ENCODE results near the gene APOL6.
"Not testable (repeated sequence)": the region's sequence is repeated elsewhere in the genome, so short reads cannot be mapped to it uniquely, and the experiment has no call there.

APOL6 gene

DNA sequence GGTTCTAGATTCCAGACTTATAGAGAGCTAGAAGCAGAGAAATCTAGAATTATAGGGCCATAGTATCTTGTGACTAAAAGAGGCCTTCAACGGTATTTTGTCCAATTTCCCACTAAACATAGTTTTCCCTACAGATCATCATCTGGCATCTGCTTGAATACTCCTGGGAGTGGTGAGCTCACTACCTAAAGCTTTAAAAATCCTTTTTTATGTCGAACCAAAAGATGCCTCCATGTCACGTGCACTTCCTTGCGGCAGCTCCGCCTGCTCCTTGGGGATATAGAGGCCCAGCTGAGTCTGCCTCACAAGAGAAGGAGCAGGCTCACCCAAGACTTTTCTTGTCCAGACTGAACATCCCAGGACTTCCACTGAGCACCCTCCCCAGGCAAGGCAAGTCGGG, 26.8 kb upstream of the APOL6 start:
- TF ChIP-seq, protein P1, sequence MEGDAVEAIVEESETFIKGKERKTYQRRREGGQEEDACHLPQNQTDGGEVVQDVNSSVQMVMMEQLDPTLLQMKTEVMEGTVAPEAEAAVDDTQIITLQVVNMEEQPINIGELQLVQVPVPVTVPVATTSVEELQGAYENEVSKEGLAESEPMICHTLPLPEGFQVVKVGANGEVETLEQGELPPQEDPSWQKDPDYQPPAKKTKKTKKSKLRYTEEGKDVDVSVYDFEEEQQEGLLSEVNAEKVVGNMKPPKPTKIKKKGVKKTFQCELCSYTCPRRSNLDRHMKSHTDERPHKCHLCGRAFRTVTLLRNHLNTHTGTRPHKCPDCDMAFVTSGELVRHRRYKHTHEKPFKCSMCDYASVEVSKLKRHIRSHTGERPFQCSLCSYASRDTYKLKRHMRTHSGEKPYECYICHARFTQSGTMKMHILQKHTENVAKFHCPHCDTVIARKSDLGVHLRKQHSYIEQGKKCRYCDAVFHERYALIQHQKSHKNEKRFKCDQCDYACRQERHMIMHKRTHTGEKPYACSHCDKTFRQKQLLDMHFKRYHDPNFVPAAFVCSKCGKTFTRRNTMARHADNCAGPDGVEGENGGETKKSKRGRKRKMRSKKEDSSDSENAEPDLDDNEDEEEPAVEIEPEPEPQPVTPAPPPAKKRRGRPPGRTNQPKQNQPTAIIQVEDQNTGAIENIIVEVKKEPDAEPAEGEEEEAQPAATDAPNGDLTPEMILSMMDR (IDR thresholded peaks at IDR 0.05; ENCODE audit: low read depth, low read length) = no peak
- in situ Hi-C loops (cut with HindIII; ENCODE audit: low sequenced_read_pairs) = no loop called here
- no peak overlapping the region for H3K4me3 ChIP-seq (ENCODE audit: low read depth, low read length)
- DNase-seq (ENCODE audit: low read depth, low spot score) = no peak

DNA sequence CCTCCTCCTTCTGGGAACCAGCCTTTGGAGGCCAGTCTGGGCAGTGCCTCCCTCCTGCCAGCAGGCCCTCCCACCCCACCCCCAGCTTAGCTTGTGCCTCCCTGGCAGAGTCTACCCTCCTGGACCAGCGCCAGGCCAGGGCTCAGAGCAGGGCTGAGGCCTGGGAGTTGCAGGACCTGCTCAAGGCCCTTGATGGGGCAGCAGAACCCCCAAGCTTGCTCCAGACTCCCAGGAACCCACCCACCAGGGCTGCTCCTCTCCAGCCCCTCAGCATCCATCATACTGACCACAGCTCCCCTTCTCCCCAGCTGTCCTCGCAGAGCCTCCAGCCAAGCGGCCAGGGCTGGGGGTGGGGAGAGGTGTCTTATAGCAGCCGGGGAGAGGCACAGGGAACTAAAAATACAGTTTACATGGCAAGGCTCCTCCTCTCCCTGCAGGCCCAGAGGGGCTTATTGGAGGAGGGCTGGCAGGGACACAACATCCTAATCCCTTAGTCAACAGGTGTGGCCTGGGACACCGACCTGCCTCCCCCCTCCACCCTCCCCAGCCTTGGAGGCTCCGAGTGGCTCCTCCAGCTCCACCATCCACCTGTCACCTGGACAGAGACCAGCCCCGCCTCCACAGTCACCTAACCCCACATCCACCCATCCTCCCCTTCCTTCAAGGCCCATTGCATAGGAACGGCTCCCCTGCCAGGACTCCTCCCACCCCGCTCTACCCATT, 25.9 kb upstream of the APOL6 start:
- DNase-seq (ENCODE audit: low read depth, low spot score) = no peak
- in situ Hi-C loops (cut with HindIII; ENCODE audit: low sequenced_read_pairs) = no loop called here

DNA sequence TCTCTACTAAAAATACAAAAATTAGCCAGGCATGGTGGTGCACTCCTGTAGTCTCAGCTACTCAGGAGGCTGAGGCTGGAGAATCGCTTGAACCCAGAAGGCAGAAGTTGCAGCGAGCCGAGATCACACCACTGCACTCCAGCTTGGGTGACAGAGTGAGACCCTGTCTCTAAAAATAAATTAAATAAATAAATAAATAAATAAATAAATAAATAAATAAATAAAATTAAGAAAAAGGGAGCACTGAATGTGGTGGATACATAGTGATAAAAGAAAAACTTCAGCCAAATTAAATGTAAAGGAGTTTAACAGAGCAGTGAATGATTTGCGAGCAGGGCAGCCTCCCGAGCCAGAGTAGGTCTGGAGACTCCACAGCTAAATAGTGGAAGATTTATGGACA, 24.4 kb upstream of the APOL6 start:
- DNase-seq (ENCODE audit: low read depth, low spot score); in situ Hi-C loops (cut with HindIII; ENCODE audit: low sequenced_read_pairs); H3K4me3 ChIP-seq (ENCODE audit: low read depth, low read length): not testable (repeated sequence)

More for the DNA sequence above, 25.9 kb upstream of the APOL6 start:
- TF ChIP-seq, protein P1 (IDR thresholded peaks at IDR 0.05; ENCODE audit: low read depth, low read length) = no peak
- H3K4me3 ChIP-seq (ENCODE audit: low read depth, low read length) = no peak overlapping the region

DNA sequence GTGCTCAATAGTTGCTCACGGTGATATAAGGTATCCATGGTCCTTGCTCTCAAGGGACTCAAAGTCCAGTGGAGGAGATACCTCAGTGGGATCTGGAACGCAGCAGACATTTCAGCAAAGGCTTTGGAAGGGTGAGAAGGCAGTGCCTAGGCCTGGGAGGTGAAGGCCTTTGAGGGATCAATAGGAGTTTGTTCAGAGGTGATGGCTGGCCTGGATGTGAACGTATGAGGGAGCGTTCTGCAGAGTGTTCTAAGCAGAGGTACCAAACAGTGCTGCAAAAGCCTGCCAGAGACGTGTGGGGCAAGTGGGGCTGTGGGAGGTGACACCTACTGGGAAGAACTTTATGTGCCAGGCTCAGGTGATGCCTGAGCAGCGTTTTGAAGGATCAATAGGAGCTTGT, 23.7 kb upstream of the APOL6 start:
- no peak for DNase-seq (ENCODE audit: low read depth, low spot score)
- in situ Hi-C loops (cut with HindIII; ENCODE audit: low sequenced_read_pairs) = no loop called here
- TF ChIP-seq, protein P1 (IDR thresholded peaks at IDR 0.05; ENCODE audit: low read depth, low read length) = no peak

DNA sequence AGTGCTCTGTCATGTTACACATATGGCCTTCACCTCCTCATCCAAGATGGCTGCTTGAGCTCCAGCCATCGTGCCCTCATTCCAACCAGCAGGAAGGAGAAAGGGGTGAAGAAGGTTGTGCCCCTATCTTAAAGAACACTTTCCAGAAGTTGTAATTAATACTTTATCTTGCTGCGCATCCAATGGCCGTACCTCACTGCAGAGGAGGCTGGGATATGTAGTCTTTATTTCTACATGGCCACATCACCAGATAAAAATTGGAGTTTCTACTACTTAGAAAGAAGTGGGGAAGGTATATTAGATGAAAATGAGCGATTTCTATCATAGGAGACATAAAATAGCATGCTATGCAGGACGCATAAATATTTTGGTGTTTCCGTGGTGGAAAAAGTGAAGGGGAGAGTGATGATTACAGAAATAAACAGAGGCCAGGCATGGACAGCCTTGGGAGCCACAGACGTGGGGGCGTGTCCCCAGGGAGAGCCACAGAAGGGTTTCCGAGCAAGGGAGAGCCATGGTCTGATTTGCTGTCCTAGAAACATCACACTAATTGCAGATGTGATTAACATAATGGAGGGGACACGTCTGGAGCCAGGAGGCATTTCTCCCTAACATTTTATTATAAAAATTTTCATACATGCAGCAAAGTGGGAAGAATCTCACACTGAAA, 22.3 kb upstream of the APOL6 start:
- H3K4me3 ChIP-seq (ENCODE audit: low read depth, low read length) = no peak overlapping the region
- no peak for DNase-seq (ENCODE audit: low read depth, low spot score)
- in situ Hi-C loops (cut with HindIII; ENCODE audit: low sequenced_read_pairs) = no loop called here
- TF ChIP-seq, protein P1 (IDR thresholded peaks at IDR 0.05; ENCODE audit: low read depth, low read length) = no peak

More for the DNA sequence above, 23.7 kb upstream of the APOL6 start:
- H3K4me3 ChIP-seq (ENCODE audit: low read depth, low read length) = no peak overlapping the region

DNA sequence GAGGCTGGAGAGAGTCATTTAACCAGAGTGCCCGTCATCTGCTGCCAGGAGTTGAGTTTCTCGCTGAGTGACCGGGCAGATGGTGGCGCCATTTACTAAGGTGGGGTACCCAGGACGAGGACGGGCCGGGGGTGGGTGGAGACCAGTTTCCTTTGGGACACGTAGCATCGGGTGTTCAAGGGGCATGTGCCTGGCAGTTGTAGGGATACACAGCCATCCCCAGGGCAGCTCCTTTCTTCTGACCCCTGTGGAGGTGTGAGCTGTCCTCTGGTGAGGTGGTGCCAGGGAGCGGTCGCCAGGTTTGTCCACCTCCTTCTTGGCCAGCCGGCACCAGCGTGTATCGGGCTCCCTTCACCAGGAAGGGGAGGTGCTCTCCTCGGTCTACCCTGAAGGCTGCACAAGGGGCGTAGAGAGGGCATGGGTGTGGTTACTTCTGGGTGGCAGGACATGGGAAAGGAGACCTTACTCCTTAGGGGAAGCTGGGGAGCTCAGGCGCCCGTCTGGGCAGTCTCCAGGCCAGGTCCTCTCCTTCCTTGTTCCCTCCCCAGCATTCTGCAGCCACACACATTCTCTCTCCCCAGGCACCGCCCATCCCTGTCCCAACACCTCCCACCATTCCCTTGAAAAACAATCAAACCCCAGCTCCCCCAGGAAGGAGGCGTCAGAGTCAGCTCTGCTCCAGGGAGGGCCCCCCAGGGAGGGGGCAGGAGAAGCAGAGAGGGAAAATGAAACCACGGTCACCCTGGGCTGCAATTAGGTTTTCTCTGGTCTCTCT, 20.8 kb upstream of the APOL6 start:
- in situ Hi-C loops (cut with HindIII; ENCODE audit: low sequenced_read_pairs) = no loop called here
- TF ChIP-seq, protein P1 (IDR thresholded peaks at IDR 0.05; ENCODE audit: low read depth, low read length) = peak; percentile 69
- H3K4me3 ChIP-seq (ENCODE audit: low read depth, low read length) = peak overlapping the region; percentile 51
- peak; percentile 96 for DNase-seq (ENCODE audit: low read depth, low spot score)

Measured in astrocyte of the spinal cord (primary cell).